Adrenal gland (tissue), 5 donors: ENCODE results near the gene GSG1L2.

Source experiments
- POLR2A ChIP-seq, 2 donors: fragments of 450-650 bp; IDR thresholded peaks; one replicate each; pipeline ENCODE4 v1.6.1; 2017; ENCODE audit warnings: antibody characterized with exemption in 2 of 2, mild to moderate bottlenecking in 2 of 2, moderate library complexity in 1 of 2
- TF ChIP-seq, protein P1 (sequence below), 6 experiments: fragments of 450-650 bp in 4 of 6; fragments of 200-600 bp in 2 of 6; sonication (generic) in 1 of 6; IDR thresholded peaks; 1 replicate in 5 of 6; 2 replicates in 1 of 6; pipeline versions ENCODE4 v1.5.1 to v1.8.0; 2016 to 2021; ENCODE audit warnings: antibody characterized with exemption in 6 of 6, mild to moderate bottlenecking in 2 of 6, moderate library complexity in 1 of 6
- donor health status: DM: no; HTN: no; CAD: no.

DNA sequence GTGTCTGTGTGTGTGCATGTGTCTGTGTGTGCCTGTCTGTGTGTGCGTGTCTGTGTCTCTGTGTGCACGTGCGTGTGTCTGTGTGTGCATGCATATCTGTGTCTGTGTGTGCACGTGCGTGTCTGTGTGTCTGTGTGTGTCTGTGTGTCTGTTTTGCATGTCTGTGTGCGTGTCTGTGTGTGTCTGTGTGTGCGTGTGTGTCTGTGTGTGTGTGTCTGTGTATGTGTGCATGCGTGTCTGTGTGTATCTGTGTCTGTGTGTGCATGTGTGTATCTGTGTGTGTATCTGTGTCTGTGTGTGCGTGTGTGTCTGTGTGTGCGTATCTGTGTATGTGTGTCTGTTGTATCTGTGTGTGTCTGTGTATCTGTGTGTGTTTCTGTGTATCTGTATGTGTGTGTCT lies 5.4 kb downstream of the GSG1L2 start:
- TF ChIP-seq, protein P1, sequence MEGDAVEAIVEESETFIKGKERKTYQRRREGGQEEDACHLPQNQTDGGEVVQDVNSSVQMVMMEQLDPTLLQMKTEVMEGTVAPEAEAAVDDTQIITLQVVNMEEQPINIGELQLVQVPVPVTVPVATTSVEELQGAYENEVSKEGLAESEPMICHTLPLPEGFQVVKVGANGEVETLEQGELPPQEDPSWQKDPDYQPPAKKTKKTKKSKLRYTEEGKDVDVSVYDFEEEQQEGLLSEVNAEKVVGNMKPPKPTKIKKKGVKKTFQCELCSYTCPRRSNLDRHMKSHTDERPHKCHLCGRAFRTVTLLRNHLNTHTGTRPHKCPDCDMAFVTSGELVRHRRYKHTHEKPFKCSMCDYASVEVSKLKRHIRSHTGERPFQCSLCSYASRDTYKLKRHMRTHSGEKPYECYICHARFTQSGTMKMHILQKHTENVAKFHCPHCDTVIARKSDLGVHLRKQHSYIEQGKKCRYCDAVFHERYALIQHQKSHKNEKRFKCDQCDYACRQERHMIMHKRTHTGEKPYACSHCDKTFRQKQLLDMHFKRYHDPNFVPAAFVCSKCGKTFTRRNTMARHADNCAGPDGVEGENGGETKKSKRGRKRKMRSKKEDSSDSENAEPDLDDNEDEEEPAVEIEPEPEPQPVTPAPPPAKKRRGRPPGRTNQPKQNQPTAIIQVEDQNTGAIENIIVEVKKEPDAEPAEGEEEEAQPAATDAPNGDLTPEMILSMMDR (IDR thresholded peaks at IDR 0.05) = no peak
- no peak for TF ChIP-seq POLR2A (IDR thresholded peaks at IDR 0.05)
